NCI-H2196 treated with DMSO at 0.1 percent for 48 hours (cell line): ENCODE measurements around the gene A2ML1.
"Not testable (repeated sequence)": the region's sequence is repeated elsewhere in the genome, so short reads cannot be mapped to it uniquely, and the experiment has no call there.

Experiments used
- DNase-seq: peaks from one replicate; lab custom pipeline; 2025; ENCODE audit not compliant: unreplicated experiment; lab: John Stamatoyannopoulos, UW

A2ML1 gene

DNA sequence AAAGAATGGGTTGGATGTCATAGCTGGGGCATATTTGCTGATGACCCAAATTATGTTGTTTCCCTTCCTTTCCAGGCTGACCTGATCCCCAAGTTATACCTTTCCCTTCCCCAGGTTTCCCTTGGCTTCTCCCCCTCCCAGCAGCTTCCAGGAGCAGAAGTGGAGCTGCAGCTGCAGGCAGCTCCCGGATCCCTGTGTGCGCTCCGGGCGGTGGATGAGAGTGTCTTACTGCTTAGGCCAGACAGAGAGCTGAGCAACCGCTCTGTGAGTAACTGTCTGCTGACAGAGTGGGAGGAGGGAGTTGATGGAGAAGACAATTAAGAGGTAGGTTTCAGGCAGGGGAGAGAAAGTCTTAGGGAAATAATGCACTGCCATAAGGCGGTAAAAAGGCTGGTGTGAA is 25.0 kb downstream of the A2ML1 start:
- DNase-seq = no peak

DNA sequence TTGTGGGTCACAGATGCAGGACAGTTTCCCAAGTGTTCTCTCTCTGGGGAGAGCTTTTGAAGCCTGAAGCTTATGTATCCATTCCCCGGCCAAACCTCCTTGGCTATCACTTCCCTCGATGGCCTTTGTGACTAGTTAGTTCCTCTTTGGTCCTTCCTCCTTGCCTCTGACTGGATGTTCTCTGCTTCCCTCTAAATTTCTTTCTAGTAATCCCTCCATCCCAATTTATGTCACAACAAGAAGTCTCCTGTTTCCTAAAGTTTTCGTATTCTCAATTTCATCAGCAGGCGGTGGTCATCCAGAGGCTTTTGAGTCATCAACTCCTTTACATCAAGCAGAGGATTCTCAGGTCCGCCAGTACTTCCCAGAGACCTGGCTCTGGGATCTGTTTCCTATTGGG is 27.5 kb downstream of the A2ML1 start:
- DNase-seq = no peak

- no peak for DNase-seq
Measured at GRCh38 chr12:8852119-8852518, 29.7 kb downstream of the A2ML1 start.

- DNase-seq = no peak
Measured at GRCh38 chr12:8855891-8856290, 33.5 kb downstream of the A2ML1 start.

GRCh38 chr12:8859448-8859847 is 37.0 kb downstream of the A2ML1 start:
- DNase-seq = not testable (repeated sequence)

DNA sequence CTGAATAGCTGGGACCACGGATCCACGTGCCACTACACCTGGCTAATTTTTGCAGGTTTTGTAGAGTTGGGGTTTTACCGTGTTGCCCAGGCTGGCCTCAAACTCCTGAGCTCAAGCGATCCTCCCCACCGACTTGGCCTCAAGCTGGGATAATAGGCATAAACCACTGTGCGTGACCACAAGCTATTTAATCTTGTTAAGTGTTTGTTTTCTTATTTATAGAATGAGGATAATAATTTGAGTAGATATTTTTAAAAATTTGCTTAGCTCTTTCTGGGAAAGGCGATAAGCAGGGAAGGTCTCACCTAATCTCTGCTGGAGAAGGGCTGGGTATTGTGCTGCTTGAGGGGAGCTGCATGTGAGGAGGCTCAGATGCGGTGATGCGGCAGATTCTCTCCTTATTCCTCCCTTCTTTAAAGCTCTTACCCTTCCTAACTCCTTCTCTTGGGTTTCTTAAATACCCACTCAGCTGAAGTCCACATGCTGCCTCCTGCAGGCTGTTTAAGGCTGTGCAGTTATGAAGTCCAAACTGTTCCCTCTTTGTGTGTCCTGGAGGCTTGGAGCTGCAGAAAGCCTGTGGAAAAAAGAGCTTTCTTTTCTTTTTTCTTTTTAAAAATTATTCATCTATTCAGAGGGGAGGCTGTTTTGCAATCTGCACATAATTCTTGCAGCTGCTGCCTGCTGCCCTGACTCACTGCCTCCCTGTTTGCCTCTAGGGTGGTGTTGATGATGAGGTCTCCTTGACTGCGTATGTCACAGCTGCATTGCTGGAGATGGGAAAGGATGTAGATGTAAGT is 37.9 kb downstream of the A2ML1 start:
- no peak for DNase-seq

DNA sequence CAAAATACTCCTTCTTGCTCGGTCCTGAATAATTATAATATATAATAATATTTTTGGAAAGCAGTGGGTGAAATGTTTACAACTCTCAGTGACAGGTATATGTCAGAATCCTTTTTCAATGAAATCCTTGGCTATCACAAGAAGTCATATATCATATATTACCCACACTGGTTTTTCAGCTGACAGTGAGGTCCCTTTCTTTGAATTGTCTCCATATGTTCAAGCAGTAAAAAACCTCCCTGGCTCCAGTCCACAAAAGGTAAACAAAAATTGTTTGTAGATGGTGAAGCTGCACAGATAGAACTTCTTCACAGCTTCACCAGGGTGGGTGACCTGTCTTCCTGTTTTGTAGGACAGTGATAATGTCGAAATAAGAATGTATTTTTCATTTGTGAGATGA is 44.0 kb downstream of the A2ML1 start:
- DNase-seq = no peak

GRCh38 chr12:8867009-8867408 is 44.6 kb downstream of the A2ML1 start:
- DNase-seq = no peak

GRCh38 chr12:8867786-8868185 is 45.4 kb downstream of the A2ML1 start:
- no peak for DNase-seq

- no peak for DNase-seq
Measured at GRCh38 chr12:8870586-8870985, 48.2 kb downstream of the A2ML1 start.

GRCh38 chr12:8871068-8871467 is 48.6 kb downstream of the A2ML1 start:
- no peak for DNase-seq

- DNase-seq = no peak
Measured at GRCh38 chr12:8876887-8877286, 54.5 kb downstream of the A2ML1 start.

DNA sequence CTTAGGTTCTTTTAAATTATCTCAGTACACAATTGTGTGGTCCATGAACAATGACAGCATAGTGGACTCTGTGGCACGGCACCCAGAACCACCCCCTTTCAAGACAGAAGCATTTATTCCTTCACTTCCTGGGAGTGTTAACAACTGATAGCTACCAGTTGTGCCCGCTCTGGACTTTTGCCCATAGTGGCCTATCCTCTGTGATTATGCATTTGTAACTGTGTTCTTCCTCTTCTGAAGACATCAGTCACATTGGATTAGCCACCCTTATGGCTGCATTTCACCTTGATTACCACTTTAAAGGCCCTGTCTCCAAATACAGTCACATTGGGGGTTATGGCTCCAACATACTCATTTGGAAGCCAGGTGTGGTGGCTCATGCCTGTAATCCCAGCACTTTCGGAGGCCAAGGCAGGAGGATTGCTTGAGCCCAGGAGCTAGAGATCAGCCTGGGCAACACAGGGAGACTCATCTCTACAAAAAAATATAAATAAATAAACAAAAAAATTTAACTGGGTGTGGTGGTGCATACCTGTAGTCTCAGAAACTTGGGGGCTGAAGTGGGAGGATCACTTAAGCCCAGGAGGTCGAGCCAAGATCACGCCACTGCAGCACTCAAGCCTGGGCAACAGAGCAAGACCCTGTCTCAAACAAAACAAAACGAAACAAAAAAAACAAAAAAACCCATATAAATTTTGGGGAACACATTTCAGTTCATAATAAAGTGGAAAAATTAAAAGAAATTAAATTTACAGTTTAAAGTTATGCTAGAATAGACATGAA is 64.3 kb downstream of the A2ML1 start:
- no peak for DNase-seq

DNA sequence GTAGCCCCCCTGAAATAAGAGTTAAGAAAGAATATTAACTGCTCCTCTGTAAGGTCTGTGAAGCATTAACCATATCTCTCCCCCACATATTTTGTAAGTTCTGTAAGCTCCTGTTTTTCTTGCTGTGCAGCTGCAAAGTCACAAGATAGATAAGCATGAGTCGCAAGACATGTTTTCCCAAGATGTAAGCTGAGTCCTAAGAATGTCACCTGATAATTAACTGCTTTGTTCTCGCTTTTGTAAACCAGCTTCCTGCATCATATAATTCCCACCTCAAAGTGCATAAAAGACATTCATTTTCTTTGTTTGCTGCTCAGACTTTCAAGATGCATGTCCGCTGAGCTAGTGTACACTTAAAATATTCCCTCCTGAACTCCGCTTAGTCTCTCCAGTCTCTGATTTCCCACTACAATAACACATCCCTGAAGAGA is 64.9 kb downstream of the A2ML1 start:
- DNase-seq = no peak

DNA sequence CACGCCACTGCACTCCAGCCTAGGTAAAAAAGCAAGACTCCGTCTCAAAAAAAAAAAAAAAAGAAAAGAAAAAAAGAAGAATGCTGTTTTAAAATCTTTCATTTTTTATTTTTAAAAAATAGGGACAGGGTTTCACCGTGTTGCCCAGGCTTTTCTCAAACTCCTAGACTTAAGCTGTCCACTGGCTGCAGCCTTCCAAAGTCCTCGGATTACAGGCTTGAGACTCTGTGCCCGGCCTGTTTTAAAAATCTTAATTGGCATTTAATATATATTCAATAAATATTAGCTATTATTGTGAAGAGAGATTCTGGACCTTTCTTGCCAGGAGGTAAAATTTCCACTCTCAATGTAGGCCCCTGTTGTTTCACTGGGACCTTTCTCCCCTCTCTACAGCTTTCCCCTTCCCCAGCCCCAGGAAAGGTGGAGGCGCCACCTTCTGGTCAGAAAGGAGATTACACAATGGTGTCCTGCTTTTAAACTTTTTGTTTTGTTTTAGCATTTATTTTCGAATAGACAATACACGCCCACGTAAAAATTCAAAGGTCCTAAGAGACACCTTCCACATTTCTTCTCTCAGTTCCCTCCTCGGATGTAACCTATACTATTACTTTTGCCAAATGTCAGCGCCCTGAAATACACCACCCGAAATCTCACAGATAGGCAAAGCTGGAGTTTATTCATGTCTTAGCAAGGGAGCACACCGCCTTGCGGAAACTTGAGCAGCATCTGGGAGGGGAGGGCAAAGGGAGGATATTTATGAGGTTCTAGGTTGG is 68.1 kb downstream of the A2ML1 start:
- no peak for DNase-seq

GRCh38 chr12:8891976-8892375 is 69.6 kb downstream of the A2ML1 start:
- no peak for DNase-seq

DNA sequence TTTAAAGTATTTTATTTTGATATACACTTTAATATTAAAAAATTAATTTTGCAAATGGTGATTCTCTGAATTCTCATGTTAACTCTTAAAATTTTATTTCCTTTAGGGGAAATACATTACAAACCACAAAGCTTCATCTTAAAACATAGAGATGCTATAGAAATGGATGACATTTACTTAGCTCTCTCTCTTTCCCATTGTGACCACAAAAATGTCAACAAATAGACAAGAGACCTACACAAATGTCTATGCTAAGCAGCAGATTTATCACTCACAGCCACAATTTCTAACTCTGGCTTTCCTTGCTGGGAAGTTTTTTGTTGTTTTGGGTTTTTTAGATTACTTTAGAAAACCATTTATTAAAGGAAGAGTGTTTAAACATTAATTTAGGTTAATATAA is 72.0 kb downstream of the A2ML1 start:
- no peak for DNase-seq

GRCh38 chr12:8894986-8895385 is 72.6 kb downstream of the A2ML1 start:
- DNase-seq = no peak

- no peak for DNase-seq
Measured at GRCh38 chr12:8897081-8897480, 74.7 kb downstream of the A2ML1 start.

GRCh38 chr12:8899830-8900229 is 77.4 kb downstream of the A2ML1 start:
- DNase-seq = no peak

DNA sequence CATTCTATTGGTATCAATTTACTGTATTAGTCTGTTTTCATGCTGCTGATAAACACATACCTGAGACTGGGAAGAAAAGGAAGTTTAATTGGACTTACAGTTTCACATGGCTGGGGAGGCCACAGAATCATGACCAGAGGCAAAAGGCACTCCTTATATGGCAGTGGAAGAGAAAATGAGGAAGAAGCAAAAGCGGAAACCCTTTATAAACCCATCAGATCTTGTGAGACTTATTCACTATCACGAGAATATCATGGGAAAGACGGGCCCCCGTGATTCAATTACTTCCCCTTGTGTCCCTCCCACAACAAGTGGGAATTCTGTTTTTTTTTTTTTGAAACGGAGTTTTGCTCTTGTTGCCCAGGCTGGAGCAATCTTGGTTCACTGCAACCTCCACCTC is 80.3 kb downstream of the A2ML1 start:
- DNase-seq = not testable (repeated sequence)

- DNase-seq = no peak
Measured at GRCh38 chr12:8903646-8904045, 81.2 kb downstream of the A2ML1 start.
